ENCODE results near the gene MMP28.

GRCh38 chr17:35765086-35765710, 30.2 kb downstream of the MMP28 start:
- TF ChIP-seq POLR2A (IDR thresholded peaks at IDR 0.05; ENCODE audit: low read depth, low read length): no peak
- no peak for TF ChIP-seq POLR2AphosphoS5 (IDR thresholded peaks at IDR 0.05; ENCODE audit: low read depth, low read length)

All from GM12892 (cell line).